Esophagus muscularis mucosa (tissue), 4 donors: ENCODE results near the gene CEP192. TPM values are rescaled to one million over a fixed set of nuclear protein-coding genes. Genes with fewer than 3 reads are reported as not detected.

Experiments
- DNase-seq: peaks from one replicate; pipeline ENCODE4 v3.0.0-alpha.2; 2017; ENCODE audit errors: extremely low spot score
- H3K27ac ChIP-seq, 4 donors: fragments of 200-600 bp; sonication (generic); replicated peaks in 1 of 4; 1 replicate in 3 of 4; 2 replicates in 1 of 4; pipeline ENCODE4 v1.5.1; 2016 to 2019; ENCODE audit warnings: mild to moderate bottlenecking in 1 of 4
- H3K27me3 ChIP-seq, 4 donors: fragments of 200-600 bp; sonication (generic); one replicate each; pipeline versions ENCODE4 v1.5.1 to v1.6.0; 2016 to 2019
- H3K36me3 ChIP-seq, 4 donors: fragments of 200-600 bp; sonication (generic); one replicate each; pipeline ENCODE4 v1.5.1; 2016 to 2019
- H3K4me1 ChIP-seq, 4 donors: fragments of 200-600 bp; sonication (generic); one replicate each; pipeline ENCODE4 v1.5.1; 2016 to 2019
- H3K4me3 ChIP-seq, 4 donors: fragments of 200-600 bp; sonication (generic); 1 replicate in 2 of 4; 2 replicates in 2 of 4; pipeline ENCODE4 v1.5.1; 2016 to 2019; ENCODE audit warnings: mild to moderate bottlenecking in 4 of 4, moderate library complexity in 1 of 4
- H3K9me3 ChIP-seq, 4 donors: fragments of 200-600 bp; sonication (generic); 1 replicate in 3 of 4; 2 replicates in 1 of 4; pipeline ENCODE4 v1.5.1; 2016 to 2019
- EP300 ChIP-seq: sonication (generic); formaldehyde crosslinking; IDR thresholded peaks from one replicate; pipeline ENCODE4 v1.6.1; 2017; ENCODE audit warnings: antibody characterized with exemption
- POLR2A ChIP-seq: fragments of 450-650 bp; IDR thresholded peaks from one replicate; pipeline ENCODE4 v1.6.1; 2017; ENCODE audit warnings: antibody characterized with exemption, moderate library complexity, mild to moderate bottlenecking, low read depth
- POLR2AphosphoS5 ChIP-seq, 2 donors: sonication (generic); formaldehyde crosslinking; IDR thresholded peaks; one replicate each; pipeline ENCODE4 v1.6.1; 2017; ENCODE audit warnings: antibody characterized with exemption in 2 of 2
- WGBS: methylation state at CpG from one replicate; pipeline ENCODE4 v1.1.5; 2018; 5-methylcytosine and 5-hydroxymethylcytosine counted together
- intact Hi-C: fragments of 100-400 bp; cut with DNase I; formaldehyde crosslinking; loops from one replicate; pipeline ENCODE4 v1.15.1; 2023
- total RNA-seq, 4 donors: library from RNA; depleted of rRNA; stranded (reverse); fragments of >200 nt; gene quantifications; one replicate each; pipeline versions ENCODE4 v1.1.0 to v1.2.1, GENCODE V29; 2016
- TF ChIP-seq, protein P1 (sequence below), 3 experiments: fragments of 200-600 bp in 2 of 3; fragments of 450-650 bp in 1 of 3; sonication (generic) in 2 of 3; IDR thresholded peaks; one replicate each; pipeline ENCODE4 v1.5.1; 2017 to 2019; ENCODE audit warnings: antibody characterized with exemption in 3 of 3, mild to moderate bottlenecking in 2 of 3, moderate library complexity in 1 of 3

CEP192 gene
- total RNA-seq, 4 donors from 2014 or later, result 18.7 to 21.6 (median 19.6) TPM

DNA sequence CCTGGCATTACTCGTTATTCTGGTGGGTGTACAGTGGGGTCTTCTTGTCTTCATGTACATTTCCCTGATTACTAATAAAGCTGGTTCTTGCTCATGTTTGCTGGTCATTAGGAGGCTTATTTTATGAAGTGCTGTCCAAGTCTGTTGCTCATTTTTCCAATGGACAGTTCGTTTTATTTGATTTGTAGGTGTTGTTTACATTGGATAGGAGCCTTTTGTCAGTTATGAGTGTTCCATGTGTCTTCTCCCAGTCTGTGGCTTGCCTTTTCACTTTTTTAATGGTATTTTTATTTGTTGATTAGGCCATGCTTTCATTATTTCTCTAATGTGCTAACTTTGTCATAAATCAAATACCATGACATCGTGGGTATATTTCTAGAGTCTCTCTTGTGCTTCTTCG, 51.9 kb downstream of the CEP192 start:
- Histone ChIP-seq H3K27me3 (no peaks in the 10 kb centered on the region), H3K4me1 (no peaks in the 10 kb centered on the region), H3K9me3 (no peaks in the 10 kb centered on the region), H3K27ac (no peak overlapping the region), H3K4me3 (no peak overlapping the region), H3K36me3 (peaks cover 0 to 37% (median 4%) of the 10 kb centered on the region in 4 donors)
- no peak for DNase-seq
- TF ChIP-seq POLR2A (no peak), EP300 (no peak), POLR2AphosphoS5 (IDR thresholded peaks at IDR 0.05) (no peak)
- TF ChIP-seq, protein P1, sequence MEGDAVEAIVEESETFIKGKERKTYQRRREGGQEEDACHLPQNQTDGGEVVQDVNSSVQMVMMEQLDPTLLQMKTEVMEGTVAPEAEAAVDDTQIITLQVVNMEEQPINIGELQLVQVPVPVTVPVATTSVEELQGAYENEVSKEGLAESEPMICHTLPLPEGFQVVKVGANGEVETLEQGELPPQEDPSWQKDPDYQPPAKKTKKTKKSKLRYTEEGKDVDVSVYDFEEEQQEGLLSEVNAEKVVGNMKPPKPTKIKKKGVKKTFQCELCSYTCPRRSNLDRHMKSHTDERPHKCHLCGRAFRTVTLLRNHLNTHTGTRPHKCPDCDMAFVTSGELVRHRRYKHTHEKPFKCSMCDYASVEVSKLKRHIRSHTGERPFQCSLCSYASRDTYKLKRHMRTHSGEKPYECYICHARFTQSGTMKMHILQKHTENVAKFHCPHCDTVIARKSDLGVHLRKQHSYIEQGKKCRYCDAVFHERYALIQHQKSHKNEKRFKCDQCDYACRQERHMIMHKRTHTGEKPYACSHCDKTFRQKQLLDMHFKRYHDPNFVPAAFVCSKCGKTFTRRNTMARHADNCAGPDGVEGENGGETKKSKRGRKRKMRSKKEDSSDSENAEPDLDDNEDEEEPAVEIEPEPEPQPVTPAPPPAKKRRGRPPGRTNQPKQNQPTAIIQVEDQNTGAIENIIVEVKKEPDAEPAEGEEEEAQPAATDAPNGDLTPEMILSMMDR (IDR thresholded peaks at IDR 0.05), result no peak
- intact Hi-C loops, result no loop called here
- 71% methylated on average over 4 of the region's 4 CpGs for WGBS

DNA sequence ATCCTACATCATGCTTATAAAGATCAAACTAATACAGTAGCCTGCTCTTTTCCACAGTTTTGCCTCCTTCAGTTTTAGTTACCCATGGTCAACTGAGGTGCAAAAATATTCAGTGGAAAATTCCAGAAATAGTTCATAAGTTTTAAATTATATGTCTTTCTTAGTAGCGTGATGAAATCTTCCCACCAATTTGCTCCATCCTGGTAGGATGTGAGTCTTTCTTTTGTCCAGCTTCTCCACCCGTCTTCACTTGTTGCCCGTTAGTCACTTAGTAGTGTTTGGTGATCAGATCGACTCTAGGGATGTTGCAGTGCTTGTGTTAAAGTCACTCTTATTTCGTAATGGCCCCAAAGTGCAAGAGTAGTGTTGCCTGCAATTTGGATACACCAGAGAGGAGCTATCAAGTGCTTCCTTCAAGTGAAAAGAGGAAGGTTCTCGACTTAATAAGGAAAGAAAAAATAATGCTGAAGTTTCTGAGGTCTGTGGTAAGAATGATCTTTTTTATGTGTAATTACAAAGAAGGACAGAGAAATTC, 57.0 kb downstream of the CEP192 start:
- no peaks in the 10 kb centered on the region for H3K9me3 ChIP-seq
- TF ChIP-seq EP300 (no peak), POLR2A (no peak), POLR2AphosphoS5 (IDR thresholded peaks at IDR 0.05) (no peak)
- TF ChIP-seq, protein P1 (IDR thresholded peaks at IDR 0.05), result no peak
- H3K36me3 ChIP-seq, result peaks cover 14 to 68% (median 31%) of the 10 kb centered on the region in 4 donors
- no peak for DNase-seq
- no peaks in the 10 kb centered on the region for H3K4me1 ChIP-seq
- no peak overlapping the region for H3K27ac ChIP-seq
- H3K27me3 ChIP-seq, result no peaks in the 10 kb centered on the region
- no peak overlapping the region for H3K4me3 ChIP-seq
- 87% methylated on average over 6 of the region's 6 CpGs for WGBS
- intact Hi-C loops, result no loop called here

DNA sequence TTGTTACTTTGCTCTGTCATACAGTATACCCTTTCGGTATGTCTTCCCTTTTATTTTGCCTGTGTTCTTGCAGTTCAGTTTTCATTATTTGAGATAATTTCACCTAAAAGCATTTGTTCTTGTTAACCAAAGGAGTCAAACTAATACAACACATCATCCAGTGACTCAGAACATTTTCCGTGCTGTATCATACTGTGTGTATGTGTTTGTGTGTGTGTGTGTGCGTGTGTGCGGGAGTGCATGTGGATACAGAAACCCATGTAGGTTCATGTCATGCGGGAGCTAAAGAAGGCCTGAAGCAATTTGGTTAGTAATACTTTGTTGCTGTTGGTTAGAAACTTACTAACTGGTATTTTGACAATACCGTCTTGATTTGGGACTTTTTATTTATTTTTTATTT, 60.0 kb downstream of the CEP192 start:
- DNase-seq, result no peak
- Histone ChIP-seq H3K27ac (no peak overlapping the region), H3K27me3 (no peaks in the 10 kb centered on the region), H3K4me1 (no peaks in the 10 kb centered on the region), H3K36me3 (peaks cover 28 to 87% (median 57%) of the 10 kb centered on the region in 4 donors), H3K4me3 (no peak overlapping the region), H3K9me3 (no peaks in the 10 kb centered on the region)
- 95% methylated on average over 6 of the region's 6 CpGs for WGBS
- intact Hi-C loops, result no loop called here
- no peak for TF ChIP-seq POLR2AphosphoS5 (IDR thresholded peaks at IDR 0.05)
- TF ChIP-seq, protein P1 (IDR thresholded peaks at IDR 0.05), result no peak
- no peak for TF ChIP-seq EP300
- no peak for TF ChIP-seq POLR2A

DNA sequence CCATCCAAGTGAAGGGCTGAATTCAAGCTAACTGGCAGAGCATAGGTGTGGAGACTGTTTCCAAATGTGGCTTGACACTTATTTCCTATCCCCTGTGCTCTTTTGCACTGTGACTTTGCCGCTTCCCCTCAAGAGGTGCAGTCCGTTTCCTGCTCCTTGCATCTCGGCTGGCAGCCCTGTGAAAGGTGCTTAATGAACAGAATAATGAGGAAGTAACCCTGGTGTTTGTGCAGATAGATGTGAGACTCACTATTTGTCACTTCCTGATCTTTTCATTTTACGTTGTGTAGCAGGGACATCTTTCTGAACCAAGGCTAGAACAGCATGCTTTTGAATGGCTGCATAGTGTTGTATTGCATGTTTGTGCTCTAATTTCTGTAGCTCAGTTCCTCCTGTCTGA, 60.8 kb downstream of the CEP192 start:
- no peaks in the 10 kb centered on the region for H3K9me3 ChIP-seq
- DNase-seq, result no peak
- intact Hi-C loops, result no loop called here
- no peaks in the 10 kb centered on the region for H3K27me3 ChIP-seq
- TF ChIP-seq POLR2AphosphoS5 (IDR thresholded peaks at IDR 0.05) (no peak), POLR2A (no peak), EP300 (no peak)
- TF ChIP-seq, protein P1 (IDR thresholded peaks at IDR 0.05), result no peak
- H3K36me3 ChIP-seq, result peaks cover 36 to 91% (median 65%) of the 10 kb centered on the region in 4 donors
- no peak overlapping the region for H3K27ac ChIP-seq
- WGBS, result 72% methylated on average over 4 of the region's 4 CpGs
- H3K4me3 ChIP-seq, result no peak overlapping the region
- H3K4me1 ChIP-seq, result no peaks in the 10 kb centered on the region

DNA sequence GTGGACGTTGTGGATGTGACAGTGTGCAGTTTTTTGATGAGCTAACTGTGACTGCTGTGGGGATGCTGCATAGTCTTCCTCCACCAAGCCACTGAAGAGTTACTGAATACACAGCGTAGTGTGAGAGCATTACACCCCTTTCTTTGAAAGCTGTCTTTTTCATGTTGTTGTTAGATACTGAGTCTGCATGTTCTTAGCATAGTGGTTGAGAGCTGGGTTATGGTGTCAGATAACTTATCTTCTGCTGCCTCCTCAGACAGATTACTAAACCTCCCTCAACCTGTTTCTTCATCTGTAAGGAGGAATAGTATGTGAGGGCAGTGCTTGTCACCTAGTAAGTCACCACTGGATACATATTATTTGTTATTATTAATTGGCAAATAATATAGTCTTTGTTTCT, 63.2 kb downstream of the CEP192 start:
- 88% methylated on average over 2 of the region's 2 CpGs for WGBS
- H3K4me3 ChIP-seq, result no peak overlapping the region
- H3K27ac ChIP-seq, result no peak overlapping the region
- H3K9me3 ChIP-seq, result no peaks in the 10 kb centered on the region
- DNase-seq, result no peak
- peaks cover 40 to 93% (median 74%) of the 10 kb centered on the region in 4 donors for H3K36me3 ChIP-seq
- intact Hi-C loops, result no loop called here
- TF ChIP-seq POLR2AphosphoS5 (IDR thresholded peaks at IDR 0.05), result no peak
- no peaks in the 10 kb centered on the region for H3K4me1 ChIP-seq
- H3K27me3 ChIP-seq, result no peaks in the 10 kb centered on the region
